Rectal smooth muscle tissue (tissue), 1 donor: ENCODE data around the gene ARPC1A.

Source experiments
- H3K27ac ChIP-seq: one replicate; pipeline ENCODE4 v1.7.0; 2013; ENCODE audit warnings: low read depth, low read length, inconsistent platforms
- H3K27me3 ChIP-seq: one replicate; pipeline ENCODE4 v1.7.0; 2013; ENCODE audit warnings: low read length; ENCODE audit not compliant: control insufficient read depth, insufficient read depth
- H3K36me3 ChIP-seq: one replicate; pipeline ENCODE4 v1.7.0; 2013; ENCODE audit warnings: low read length; ENCODE audit not compliant: control insufficient read depth, insufficient read depth
- H3K4me1 ChIP-seq: one replicate; pipeline ENCODE4 v1.7.0; 2013; ENCODE audit warnings: low read length; ENCODE audit not compliant: control insufficient read depth, insufficient read depth
- H3K4me3 ChIP-seq: one replicate; pipeline ENCODE4 v1.7.0; 2013; ENCODE audit warnings: low read length
- H3K9ac ChIP-seq: one replicate; pipeline ENCODE4 v1.7.0; 2013; ENCODE audit warnings: low read length

ARPC1A gene

GRCh38 chr7:99362801-99363200, 37.1 kb downstream of the ARPC1A start:
- Histone ChIP-seq H3K27ac (no peak overlapping the region), H3K4me1 (no peaks in the 10 kb centered on the region)

GRCh38 chr7:99363286-99363685, 37.6 kb downstream of the ARPC1A start:
- H3K4me1 ChIP-seq = no peaks in the 10 kb centered on the region
- H3K27ac ChIP-seq = no peak overlapping the region
- no peak overlapping the region for H3K4me3 ChIP-seq
- H3K27me3 ChIP-seq = no peaks in the 10 kb centered on the region
- no peak overlapping the region for H3K9ac ChIP-seq
- H3K36me3 ChIP-seq = peaks cover 39% of the 10 kb centered on the region

More at GRCh38 chr7:99362801-99363200, 37.1 kb downstream of the ARPC1A start:
- Histone ChIP-seq H3K9ac (no peak overlapping the region), H3K4me3 (no peak overlapping the region), H3K27me3 (no peaks in the 10 kb centered on the region), H3K36me3 (peaks cover 43% of the 10 kb centered on the region)

- H3K9ac ChIP-seq = no peak overlapping the region
Measured at GRCh38 chr7:99365318-99366141, 39.8 kb downstream of the ARPC1A start.

GRCh38 chr7:99366646-99367045, 40.9 kb downstream of the ARPC1A start:
- Histone ChIP-seq H3K4me3 (no peak overlapping the region), H3K27ac (no peak overlapping the region), H3K9ac (no peak overlapping the region), H3K36me3 (peaks cover 25% of the 10 kb centered on the region), H3K27me3 (no peaks in the 10 kb centered on the region), H3K4me1 (no peaks in the 10 kb centered on the region)

More at GRCh38 chr7:99365318-99366141, 39.8 kb downstream of the ARPC1A start:
- no peak overlapping the region for H3K27ac ChIP-seq
- no peaks in the 10 kb centered on the region for H3K4me1 ChIP-seq
- no peak overlapping the region for H3K4me3 ChIP-seq
- no peaks in the 10 kb centered on the region for H3K27me3 ChIP-seq
- H3K36me3 ChIP-seq = peaks cover 35% of the 10 kb centered on the region

- no peak overlapping the region for H3K4me3 ChIP-seq
- H3K36me3 ChIP-seq = peaks cover 16% of the 10 kb centered on the region
- no peak overlapping the region for H3K27ac ChIP-seq
- H3K9ac ChIP-seq = no peak overlapping the region
- no peaks in the 10 kb centered on the region for H3K4me1 ChIP-seq
- no peaks in the 10 kb centered on the region for H3K27me3 ChIP-seq
Measured at GRCh38 chr7:99368750-99369389, 43.2 kb downstream of the ARPC1A start.

- H3K9ac ChIP-seq = no peak overlapping the region
- peaks cover 10% of the 10 kb centered on the region for H3K36me3 ChIP-seq
- H3K4me3 ChIP-seq = no peak overlapping the region
- no peak overlapping the region for H3K27ac ChIP-seq
- no peaks in the 10 kb centered on the region for H3K27me3 ChIP-seq
- H3K4me1 ChIP-seq = no peaks in the 10 kb centered on the region
Measured at GRCh38 chr7:99369767-99370391, 44.2 kb downstream of the ARPC1A start.

GRCh38 chr7:99371376-99371920, 45.8 kb downstream of the ARPC1A start:
- Histone ChIP-seq H3K4me3 (no peak overlapping the region), H3K27ac (no peak overlapping the region), H3K4me1 (no peaks in the 10 kb centered on the region), H3K36me3 (peaks cover 3% of the 10 kb centered on the region), H3K27me3 (no peaks in the 10 kb centered on the region), H3K9ac (no peak overlapping the region)

- Histone ChIP-seq H3K4me1 (no peaks in the 10 kb centered on the region), H3K27me3 (no peaks in the 10 kb centered on the region), H3K9ac (no peak overlapping the region), H3K4me3 (no peak overlapping the region), H3K27ac (no peak overlapping the region), H3K36me3 (peaks cover 3% of the 10 kb centered on the region)
Measured at GRCh38 chr7:99372275-99373090, 46.8 kb downstream of the ARPC1A start.

GRCh38 chr7:99373091-99374066, 47.7 kb downstream of the ARPC1A start:
- peak overlapping the region; percentile 72 for H3K27ac ChIP-seq
- no peak overlapping the region for H3K9ac ChIP-seq
- H3K4me3 ChIP-seq = peak overlapping the region; percentile 72
- peaks cover 3% of the 10 kb centered on the region for H3K36me3 ChIP-seq
- no peaks in the 10 kb centered on the region for H3K4me1 ChIP-seq
- no peaks in the 10 kb centered on the region for H3K27me3 ChIP-seq

- peak within 1 kb of the TSS; percentile 74 for H3K27ac ChIP-seq
- H3K4me1 ChIP-seq = peaks cover 4% of the 10 kb centered on the region
- no peak within 1 kb of the TSS for H3K9ac ChIP-seq
- peak within 1 kb of the TSS; percentile 72 for H3K4me3 ChIP-seq
- no peaks in the 10 kb centered on the region for H3K27me3 ChIP-seq
- H3K36me3 ChIP-seq = peaks cover under 1% of the 10 kb centered on the region
Measured at GRCh38 chr7:99374111-99375064, 48.7 kb downstream of the ARPC1A start, which contains the start of gene ARPC1B. TSS of gene ARPC1B (plus strand) at chr7:99374730. CDS start at chr7:99385715, 10,985 bp downstream.
